Ascending aorta (tissue), 2 donors: ENCODE measurements around the gene MVB12B. TPM values are rescaled to one million over a fixed set of nuclear protein-coding genes. Genes with fewer than 3 reads are reported as not detected.

Source experiments
- DNase-seq, 2 donors: peaks; one replicate each; pipeline ENCODE4 v3.0.0-alpha.2; 2019; ENCODE audit warnings: low spot score in 2 of 2
- H3K27ac ChIP-seq, 2 donors: fragments of 200-600 bp; sonication (generic); one replicate each; pipeline ENCODE4 v1.5.1; 2016 to 2017; ENCODE audit warnings: mild to moderate bottlenecking in 1 of 2
- H3K27me3 ChIP-seq: fragments of 200-600 bp; sonication (generic); one replicate; pipeline ENCODE4 v1.5.1; 2017
- H3K36me3 ChIP-seq, 2 donors: fragments of 200-600 bp; sonication (generic); one replicate each; pipeline ENCODE4 v1.5.1; 2016
- H3K4me1 ChIP-seq, 2 donors: fragments of 200-600 bp; sonication (generic); one replicate each; pipeline ENCODE4 v1.5.1; 2016 to 2017; ENCODE audit warnings: mild to moderate bottlenecking in 1 of 2
- H3K4me3 ChIP-seq, 2 donors: fragments of 200-600 bp; sonication (generic); one replicate each; pipeline ENCODE4 v1.5.1; 2016 to 2017; ENCODE audit warnings: mild to moderate bottlenecking in 1 of 2
- H3K9me3 ChIP-seq, 2 donors: fragments of 200-600 bp; sonication (generic); one replicate each; pipeline ENCODE4 v1.5.1; 2016
- intact Hi-C: fragments of 100-400 bp; cut with DNase I; formaldehyde crosslinking; loops from one replicate; pipeline ENCODE4 v1.15.1; 2023
- total RNA-seq: library from RNA; depleted of rRNA; stranded (reverse); fragments of >200 nt; gene quantifications from one replicate; pipeline ENCODE4 v1.1.0, GENCODE V29; 2016
- TF ChIP-seq, protein P1 (sequence below), 3 experiments: fragments of 200-600 bp in 2 of 3; fragments of 450-650 bp in 1 of 3; sonication (generic) in 2 of 3; IDR thresholded peaks; one replicate each; pipeline ENCODE4 v1.5.1; 2016 to 2019; ENCODE audit warnings: antibody characterized with exemption in 3 of 3, mild to moderate bottlenecking in 1 of 3, moderate library complexity in 1 of 3

Gene MVB12B
- total RNA-seq, 1 donor from 2014 or later, result 9.4 TPM

DNA sequence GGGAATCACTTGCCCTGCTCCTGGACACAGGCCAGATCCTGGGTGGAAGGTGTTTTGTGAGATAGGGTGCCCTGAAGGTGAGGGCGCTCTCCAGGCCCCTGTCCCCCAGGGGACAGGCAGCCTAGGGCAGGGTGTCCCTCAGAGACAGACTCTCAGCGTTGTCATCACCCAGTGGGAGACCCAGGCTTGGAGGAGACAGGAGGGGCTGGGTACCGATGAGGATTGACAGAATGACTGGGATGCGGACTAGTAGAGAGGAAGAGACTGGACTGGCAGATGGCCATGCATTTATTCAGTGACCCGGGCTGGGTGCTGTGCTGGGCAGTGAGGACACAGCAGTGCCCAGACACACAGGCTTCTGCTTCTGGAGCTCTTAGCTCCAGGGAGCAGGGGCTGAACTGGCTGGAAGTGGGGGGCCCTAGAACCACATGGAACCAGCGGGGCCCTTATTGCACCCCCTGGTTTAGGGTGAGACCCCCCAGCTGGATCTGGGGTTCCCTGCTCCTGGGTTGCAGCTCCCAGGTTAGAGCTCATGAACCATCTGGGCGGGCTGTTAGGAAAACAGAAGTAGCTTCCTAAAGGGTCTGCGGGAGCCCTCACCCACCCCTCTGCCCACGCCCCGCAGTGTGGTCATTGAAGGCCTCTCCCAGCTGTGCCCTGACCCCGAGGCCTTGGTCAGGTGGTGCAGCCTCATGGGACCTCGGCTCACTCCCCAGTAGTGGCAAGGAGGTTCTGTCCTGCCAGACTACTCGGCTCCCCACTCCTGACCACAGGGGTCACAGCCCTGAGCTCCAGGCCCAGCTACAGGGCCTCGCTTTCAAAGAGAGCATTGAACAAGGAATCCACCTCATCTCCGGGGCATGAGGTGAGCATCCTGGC is 170.4 kb downstream of the MVB12B start:
- intact Hi-C loops, result loop anchor here (10.0 kb wide), 2 partner anchors 172 to 1092 kb away; partner anchors contain the start of gene MVB12B

DNA sequence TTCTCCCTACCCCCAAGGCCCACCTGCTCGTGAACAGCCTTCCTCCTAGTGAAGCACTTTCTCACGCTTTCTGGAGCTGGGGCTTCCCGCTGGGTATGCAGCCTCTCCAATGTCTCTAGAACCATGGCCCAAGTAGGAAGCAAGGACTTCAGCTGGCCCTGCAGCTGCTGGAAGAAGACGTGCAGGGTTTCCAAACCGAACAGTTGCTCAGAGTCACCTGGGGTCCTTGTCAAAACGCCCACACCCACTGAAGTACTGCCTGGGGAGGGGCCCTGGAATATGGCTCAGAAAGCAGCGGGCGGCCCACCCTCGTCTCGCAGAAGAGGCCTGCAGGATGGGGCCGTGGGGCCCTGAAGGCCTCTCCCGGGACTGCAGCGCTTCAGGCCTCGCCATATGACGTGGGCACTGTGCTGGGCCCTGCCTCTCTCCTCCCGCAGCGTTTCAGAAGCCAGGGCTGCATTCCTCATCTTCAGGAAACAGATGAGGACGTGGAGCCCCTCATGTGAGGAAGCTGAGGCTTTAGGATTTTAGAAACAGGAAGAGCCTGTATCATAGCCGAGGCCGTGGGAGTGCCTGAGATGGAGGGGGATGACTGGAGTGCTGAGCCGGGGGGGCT is 171.1 kb downstream of the MVB12B start:
- TF ChIP-seq, protein P1, sequence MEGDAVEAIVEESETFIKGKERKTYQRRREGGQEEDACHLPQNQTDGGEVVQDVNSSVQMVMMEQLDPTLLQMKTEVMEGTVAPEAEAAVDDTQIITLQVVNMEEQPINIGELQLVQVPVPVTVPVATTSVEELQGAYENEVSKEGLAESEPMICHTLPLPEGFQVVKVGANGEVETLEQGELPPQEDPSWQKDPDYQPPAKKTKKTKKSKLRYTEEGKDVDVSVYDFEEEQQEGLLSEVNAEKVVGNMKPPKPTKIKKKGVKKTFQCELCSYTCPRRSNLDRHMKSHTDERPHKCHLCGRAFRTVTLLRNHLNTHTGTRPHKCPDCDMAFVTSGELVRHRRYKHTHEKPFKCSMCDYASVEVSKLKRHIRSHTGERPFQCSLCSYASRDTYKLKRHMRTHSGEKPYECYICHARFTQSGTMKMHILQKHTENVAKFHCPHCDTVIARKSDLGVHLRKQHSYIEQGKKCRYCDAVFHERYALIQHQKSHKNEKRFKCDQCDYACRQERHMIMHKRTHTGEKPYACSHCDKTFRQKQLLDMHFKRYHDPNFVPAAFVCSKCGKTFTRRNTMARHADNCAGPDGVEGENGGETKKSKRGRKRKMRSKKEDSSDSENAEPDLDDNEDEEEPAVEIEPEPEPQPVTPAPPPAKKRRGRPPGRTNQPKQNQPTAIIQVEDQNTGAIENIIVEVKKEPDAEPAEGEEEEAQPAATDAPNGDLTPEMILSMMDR (IDR thresholded peaks at IDR 0.05), result no peak
- Histone ChIP-seq H3K27ac (no peak overlapping the region), H3K36me3 (peaks cover 0 to 3% of the 10 kb centered on the region in 2 donors), H3K4me1 (peaks cover 4 to 12% of the 10 kb centered on the region in 2 donors), H3K27me3 (no peaks in the 10 kb centered on the region), H3K4me3 (no peak overlapping the region), H3K9me3 (no peaks in the 10 kb centered on the region)
- intact Hi-C loops, result loop anchor here (10.0 kb wide), 2 partner anchors 173 to 1093 kb away; partner anchors contain the start of gene MVB12B
- DNase-seq, result no peak

More for the DNA sequence above, 170.4 kb downstream of the MVB12B start:
- no peak for DNase-seq
- H3K9me3 ChIP-seq, result no peaks in the 10 kb centered on the region
- H3K36me3 ChIP-seq, result peaks cover 0 to 3% of the 10 kb centered on the region in 2 donors
- no peaks in the 10 kb centered on the region for H3K27me3 ChIP-seq
- H3K4me1 ChIP-seq, result peaks cover 4 to 12% of the 10 kb centered on the region in 2 donors
- no peak overlapping the region for H3K4me3 ChIP-seq
- TF ChIP-seq, protein P1 (IDR thresholded peaks at IDR 0.05), result no peak
- no peak overlapping the region for H3K27ac ChIP-seq

DNA sequence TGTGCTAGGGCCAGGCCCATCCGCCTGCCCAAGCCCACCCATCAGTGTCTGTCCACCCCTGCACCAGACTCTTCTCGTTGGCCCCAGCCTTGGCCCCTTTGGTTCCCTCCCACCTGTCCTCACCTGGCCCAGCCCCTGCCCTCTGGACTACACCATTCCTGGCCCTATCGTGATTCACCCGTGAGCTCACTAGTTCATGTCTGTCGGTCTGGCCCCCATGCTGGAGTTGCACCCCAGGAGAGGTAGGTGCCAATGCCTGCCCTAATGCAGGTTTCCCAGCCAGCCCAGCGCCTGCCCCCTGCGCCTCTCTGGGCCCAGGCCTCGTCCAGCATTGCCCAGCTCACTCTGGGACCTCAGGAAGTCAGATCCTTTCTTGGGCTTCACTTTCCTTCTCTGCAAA is 171.7 kb downstream of the MVB12B start:
- Histone ChIP-seq H3K36me3 (peaks cover 0 to 7% of the 10 kb centered on the region in 2 donors), H3K27ac (no peak overlapping the region), H3K9me3 (no peaks in the 10 kb centered on the region), H3K4me3 (no peak overlapping the region), H3K27me3 (no peaks in the 10 kb centered on the region), H3K4me1 (peaks cover 4 to 12% of the 10 kb centered on the region in 2 donors)
- TF ChIP-seq, protein P1 (IDR thresholded peaks at IDR 0.05), result no peak
- intact Hi-C loops, result loop anchor here (10.0 kb wide), 2 partner anchors 174 to 1094 kb away; partner anchors contain the start of gene MVB12B
- DNase-seq, result no peak

DNA sequence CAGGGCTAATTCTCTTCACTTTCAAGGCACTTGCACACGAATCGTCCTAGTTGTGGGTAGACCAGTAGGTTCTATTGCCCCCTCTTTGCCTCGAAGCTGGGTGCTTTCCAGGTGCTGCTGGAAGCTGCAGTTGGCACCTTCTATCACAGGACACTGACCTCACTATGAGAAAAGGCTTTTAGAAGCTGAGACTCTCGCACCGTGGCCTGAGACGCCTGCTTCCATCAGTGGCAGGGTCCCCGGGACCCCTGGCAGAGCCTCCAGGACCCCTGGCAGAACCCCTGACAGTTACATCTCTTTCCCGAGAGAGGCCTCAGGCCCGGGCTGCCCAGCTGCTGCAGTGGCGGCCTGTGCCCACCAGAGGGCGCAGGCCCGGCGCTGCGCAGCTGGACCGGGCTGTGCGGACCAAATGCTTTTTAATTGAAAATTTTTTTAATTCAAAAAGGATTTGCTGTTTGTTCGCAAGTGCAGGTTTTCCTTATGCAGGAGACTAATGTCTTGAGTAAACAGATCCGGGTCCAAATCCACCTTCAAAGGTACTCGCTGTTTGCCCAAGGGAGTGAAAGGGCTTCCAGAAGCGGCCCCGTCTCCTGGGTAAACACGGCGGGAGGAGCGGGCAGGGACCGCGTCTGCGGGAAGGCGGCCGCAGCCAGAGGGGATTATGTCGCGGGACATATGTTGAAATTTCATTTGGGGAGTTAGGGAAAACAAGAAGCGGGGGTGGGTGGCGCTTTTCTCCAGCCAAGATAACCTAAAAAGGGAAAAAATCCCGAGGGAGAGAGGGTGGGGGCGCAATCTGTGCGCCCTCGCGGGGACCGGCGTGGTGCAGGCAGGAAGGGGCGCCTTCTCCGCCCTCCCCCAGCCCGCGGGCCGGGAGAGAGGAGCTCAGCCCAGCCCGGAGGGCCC is 172.6 kb downstream of the MVB12B start:
- TF ChIP-seq, protein P1 (IDR thresholded peaks at IDR 0.05), result peak; percentile 84 to 100 (median 100)
- H3K4me3 ChIP-seq, result peak overlapping the region; percentile 47 to 69
- H3K4me1 ChIP-seq, result peaks cover 4 to 12% of the 10 kb centered on the region in 2 donors
- H3K9me3 ChIP-seq, result no peaks in the 10 kb centered on the region
- no peak for DNase-seq
- peaks cover 7 to 16% of the 10 kb centered on the region in 2 donors for H3K36me3 ChIP-seq
- intact Hi-C loops, result loop anchor here (10.0 kb wide), 2 partner anchors 174 to 1094 kb away; partner anchors contain the start of gene MVB12B
- no peaks in the 10 kb centered on the region for H3K27me3 ChIP-seq
- no peak overlapping the region for H3K27ac ChIP-seq
